Peyer's patch (tissue), 4 donors: ENCODE data around the gene ATMIN. TPM values are rescaled to one million over a fixed set of nuclear protein-coding genes. Genes with fewer than 3 reads are reported as not detected.

Experiments used
- DNase-seq, 3 donors: peaks; one replicate each; pipeline ENCODE4 v3.0.0-alpha.2; 2017 to 2019
- H3K27ac ChIP-seq, 4 donors: fragments of 200-600 bp; sonication (generic); one replicate each; pipeline ENCODE4 v1.5.1; 2016 to 2019
- H3K27me3 ChIP-seq, 2 donors: fragments of 200-600 bp; sonication (generic); one replicate each; pipeline ENCODE4 v1.5.1; 2019
- H3K36me3 ChIP-seq, 3 donors: fragments of 200-600 bp; sonication (generic); one replicate each; pipeline ENCODE4 v1.5.1; 2016 to 2019
- H3K4me1 ChIP-seq, 4 donors: fragments of 200-600 bp; sonication (generic); one replicate each; pipeline ENCODE4 v1.5.1; 2016 to 2019
- H3K4me3 ChIP-seq, 4 donors: fragments of 200-600 bp; sonication (generic); 1 replicate in 3 of 4; 2 replicates in 1 of 4; pipeline ENCODE4 v1.5.1; 2016 to 2019; ENCODE audit warnings: mild to moderate bottlenecking in 1 of 4
- H3K9me3 ChIP-seq, 4 donors: fragments of 200-600 bp; sonication (generic); one replicate each; pipeline ENCODE4 v1.5.1; 2016 to 2019; ENCODE audit warnings: mild to moderate bottlenecking in 1 of 4
- CTCF ChIP-seq, 6 experiments: fragments of 450-650 bp in 4 of 6; fragments of 200-600 bp in 2 of 6; sonication (generic) in 1 of 6; IDR thresholded peaks; one replicate each; pipeline ENCODE4 v1.5.1; 2017 to 2019; ENCODE audit warnings: antibody characterized with exemption in 6 of 6, mild to moderate bottlenecking in 3 of 6, moderate library complexity in 1 of 6
- POLR2A ChIP-seq, 2 donors: fragments of 450-650 bp; IDR thresholded peaks; one replicate each; pipeline ENCODE4 v1.5.1; 2017; ENCODE audit warnings: antibody characterized with exemption in 2 of 2, mild to moderate bottlenecking in 2 of 2, moderate library complexity in 2 of 2
- total RNA-seq, 4 donors: library from RNA; depleted of rRNA; stranded (reverse); fragments of >200 nt; gene quantifications; one replicate each; pipeline ENCODE4 v1.1.0, GENCODE V29; 2016

Gene ATMIN
- 10 to 100 TPM; 25.6 to 37.0 (median 32.6) TPM for total RNA-seq

DNA sequence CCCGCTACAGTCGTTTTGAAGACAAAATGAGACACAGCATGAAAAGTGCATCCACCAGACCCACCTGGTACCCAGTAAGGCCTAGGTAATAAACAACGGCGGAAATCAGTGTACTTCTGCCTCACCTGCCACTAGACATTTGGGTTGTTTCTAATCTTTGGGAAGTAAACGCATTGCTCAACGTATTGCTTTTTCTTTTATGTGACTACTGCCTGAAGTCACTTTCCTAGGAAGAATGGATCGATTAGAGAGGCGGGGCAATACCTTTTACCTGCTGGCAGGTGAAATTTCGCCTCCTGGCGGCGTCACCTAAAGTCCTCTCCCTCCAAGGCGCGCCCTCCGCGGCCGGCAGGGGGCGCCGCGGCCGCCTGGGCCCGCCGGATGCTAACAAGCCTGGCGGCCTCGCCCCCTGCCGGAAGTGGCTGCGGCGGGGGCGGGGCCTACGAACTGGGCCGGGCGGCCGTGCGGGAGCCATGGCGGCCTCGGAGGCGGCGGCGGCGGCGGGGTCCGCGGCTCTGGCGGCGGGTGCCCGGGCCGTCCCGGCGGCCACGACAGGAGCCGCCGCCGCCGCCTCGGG lies at the start of gene ATMIN:
Gene ATMIN, plus strand, starts transcription at position 445 of the 577 bp plus-strand sequence. Its CDS starts 29 bp downstream, at position 474.
- no peaks in the 10 kb centered on the region for H3K9me3 ChIP-seq

GRCh38 chr16:80986557-80986956 lies 49.1 kb upstream of the ATMIN start:
- Histone ChIP-seq H3K27me3 (no peaks in the 10 kb centered on the region), H3K36me3 (no peaks in the 10 kb centered on the region), H3K27ac (no peak overlapping the region), H3K4me3 (no peak overlapping the region), H3K9me3 (no peaks in the 10 kb centered on the region), H3K4me1 (peaks cover 0 to 3% (median 0%) of the 10 kb centered on the region in 4 donors)
- no peak for DNase-seq
- TF ChIP-seq CTCF (IDR thresholded peaks at IDR 0.05): no peak
- no peak for TF ChIP-seq POLR2A (IDR thresholded peaks at IDR 0.05)

More for the DNA sequence above, at the start of gene ATMIN:
- peaks cover 0 to 8% (median 0%) of the 10 kb centered on the region in 3 donors for H3K36me3 ChIP-seq
- peak within 1 kb of the TSS; percentile 65 to 89 (median 74) for H3K27ac ChIP-seq
- H3K4me1 ChIP-seq: peaks cover 0 to 28% (median 2%) of the 10 kb centered on the region in 4 donors
- DNase-seq: peak; percentile 86 to 94 (median 93)
- peak within 1 kb of the TSS; percentile 64 to 98 (median 82) for H3K4me3 ChIP-seq
- TF ChIP-seq CTCF (IDR thresholded peaks at IDR 0.05) (peak; percentile 95 to 100 (median 98)), POLR2A (IDR thresholded peaks at IDR 0.05) (peak in 1 of 2 donors; percentile 54)
- H3K27me3 ChIP-seq: no peaks in the 10 kb centered on the region

DNA sequence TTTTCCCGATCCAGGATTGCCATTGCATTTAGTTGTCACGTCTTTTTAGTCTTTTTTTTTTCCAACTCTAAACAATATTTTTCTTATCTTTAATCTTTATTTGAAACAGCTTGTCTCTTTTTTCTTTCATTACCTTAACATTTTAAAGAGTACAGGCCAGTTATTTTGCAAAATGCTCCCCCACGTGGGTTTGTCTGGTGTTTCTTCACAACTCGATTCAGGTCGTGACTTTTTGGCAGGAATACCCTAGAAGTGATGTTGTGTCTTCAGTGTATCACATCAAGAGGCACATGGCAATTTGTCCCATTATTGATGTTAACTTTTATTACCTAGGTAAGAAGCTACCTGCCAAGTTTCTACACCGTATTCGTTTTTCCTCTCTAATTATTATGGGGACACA lies 46.9 kb upstream of the ATMIN start:
- DNase-seq: no peak
- Histone ChIP-seq H3K4me3 (no peak overlapping the region), H3K4me1 (no peaks in the 10 kb centered on the region), H3K27me3 (no peaks in the 10 kb centered on the region), H3K9me3 (no peaks in the 10 kb centered on the region), H3K27ac (no peak overlapping the region), H3K36me3 (no peaks in the 10 kb centered on the region)
- no peak for TF ChIP-seq POLR2A (IDR thresholded peaks at IDR 0.05)
- no peak for TF ChIP-seq CTCF (IDR thresholded peaks at IDR 0.05)

DNA sequence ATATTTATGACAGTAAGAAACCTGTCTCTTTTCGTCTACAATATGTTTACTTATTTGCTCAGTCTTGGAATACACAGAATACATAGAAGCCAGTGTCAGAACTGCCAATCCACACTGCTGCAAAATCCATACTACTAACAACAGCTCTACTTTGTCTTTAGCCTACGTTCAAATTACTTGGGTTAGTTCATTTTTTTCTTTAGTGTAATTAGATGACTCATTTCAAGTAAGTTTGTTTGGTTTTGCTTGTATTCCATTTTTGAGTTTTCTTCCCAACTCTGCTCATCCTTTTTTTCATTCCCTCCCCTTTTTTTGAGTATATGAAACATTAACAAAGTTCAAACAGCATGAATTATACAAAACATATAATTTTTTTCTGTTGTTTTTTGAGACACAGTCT lies 45.8 kb upstream of the ATMIN start:
- TF ChIP-seq CTCF (IDR thresholded peaks at IDR 0.05) (no peak), POLR2A (IDR thresholded peaks at IDR 0.05) (no peak)
- no peaks in the 10 kb centered on the region for H3K4me1 ChIP-seq
- no peak for DNase-seq
- H3K9me3 ChIP-seq: no peaks in the 10 kb centered on the region
- no peaks in the 10 kb centered on the region for H3K27me3 ChIP-seq
- H3K36me3 ChIP-seq: no peaks in the 10 kb centered on the region
- no peak overlapping the region for H3K27ac ChIP-seq
- H3K4me3 ChIP-seq: no peak overlapping the region

DNA sequence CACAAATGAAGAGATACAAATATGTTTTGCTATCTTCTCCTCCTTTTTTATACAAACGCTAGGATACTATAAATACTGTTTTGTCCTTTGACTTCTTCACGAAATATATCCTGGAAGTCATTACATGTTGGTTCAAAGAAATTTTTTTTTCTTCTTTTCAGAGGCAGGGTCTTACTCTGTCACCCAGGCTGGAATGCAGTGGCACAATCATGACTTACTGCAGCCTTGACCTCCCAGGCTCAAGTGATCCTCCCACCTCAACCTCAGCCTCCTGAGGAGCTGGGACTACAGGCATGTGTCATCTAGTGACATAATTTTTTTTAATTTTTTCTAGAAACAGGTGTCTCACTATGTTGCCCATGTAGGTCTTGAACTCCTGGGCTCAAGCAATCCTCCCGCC lies 45.1 kb upstream of the ATMIN start:
- H3K9me3 ChIP-seq: no peaks in the 10 kb centered on the region
- TF ChIP-seq CTCF (IDR thresholded peaks at IDR 0.05) (no peak), POLR2A (IDR thresholded peaks at IDR 0.05) (no peak)
- no peaks in the 10 kb centered on the region for H3K4me1 ChIP-seq
- no peaks in the 10 kb centered on the region for H3K27me3 ChIP-seq
- H3K4me3 ChIP-seq: no peak overlapping the region
- no peak for DNase-seq
- no peaks in the 10 kb centered on the region for H3K36me3 ChIP-seq
- no peak overlapping the region for H3K27ac ChIP-seq
